IPS-15b (cell line): ENCODE measurements around the gene GABRB1.

Source experiments
- H3K27me3 ChIP-seq: one replicate; pipeline ENCODE4 v1.6.1; 2013; ENCODE audit warnings: low read length; ENCODE audit not compliant: control insufficient read depth, insufficient read depth
- H3K36me3 ChIP-seq: one replicate; pipeline ENCODE4 v1.6.1; 2013; ENCODE audit warnings: low read length; ENCODE audit not compliant: control insufficient read depth, insufficient read depth
- H3K4me1 ChIP-seq: one replicate; pipeline ENCODE4 v1.6.1; 2013; ENCODE audit warnings: mild to moderate bottlenecking, low read length; ENCODE audit not compliant: control insufficient read depth, insufficient read depth
- H3K4me3 ChIP-seq: one replicate; pipeline ENCODE4 v1.5.1; 2013; ENCODE audit warnings: low read depth, low read length
- H3K9ac ChIP-seq: one replicate; pipeline ENCODE4 v1.6.1; 2013; ENCODE audit warnings: low read depth, mild to moderate bottlenecking, low read length
- H3K9me3 ChIP-seq: one replicate; pipeline ENCODE4 v1.6.1; 2013; ENCODE audit warnings: mild to moderate bottlenecking, low read length; ENCODE audit not compliant: control insufficient read depth, insufficient read depth

Gene GABRB1

GRCh38 chr4:47217291-47217690 is 185.9 kb downstream of the GABRB1 start:
- no peaks in the 10 kb centered on the region for H3K4me1 ChIP-seq
- H3K9ac ChIP-seq = no peak overlapping the region
- no peaks in the 10 kb centered on the region for H3K27me3 ChIP-seq
- no peaks in the 10 kb centered on the region for H3K9me3 ChIP-seq
- no peak overlapping the region for H3K4me3 ChIP-seq
- no peaks in the 10 kb centered on the region for H3K36me3 ChIP-seq

GRCh38 chr4:47217884-47218283 is 186.5 kb downstream of the GABRB1 start:
- Histone ChIP-seq H3K4me1 (no peaks in the 10 kb centered on the region), H3K36me3 (no peaks in the 10 kb centered on the region), H3K9ac (no peak overlapping the region), H3K9me3 (no peaks in the 10 kb centered on the region), H3K27me3 (no peaks in the 10 kb centered on the region), H3K4me3 (no peak overlapping the region)

GRCh38 chr4:47218631-47219030 is 187.3 kb downstream of the GABRB1 start:
- H3K4me3 ChIP-seq = no peak overlapping the region
- H3K9ac ChIP-seq = no peak overlapping the region
- H3K27me3 ChIP-seq = no peaks in the 10 kb centered on the region
- H3K36me3 ChIP-seq = no peaks in the 10 kb centered on the region
- no peaks in the 10 kb centered on the region for H3K9me3 ChIP-seq
- H3K4me1 ChIP-seq = no peaks in the 10 kb centered on the region

GRCh38 chr4:47219586-47219985 is 188.2 kb downstream of the GABRB1 start:
- no peaks in the 10 kb centered on the region for H3K9me3 ChIP-seq
- no peaks in the 10 kb centered on the region for H3K36me3 ChIP-seq
- H3K9ac ChIP-seq = no peak overlapping the region
- no peak overlapping the region for H3K4me3 ChIP-seq
- no peaks in the 10 kb centered on the region for H3K4me1 ChIP-seq
- H3K27me3 ChIP-seq = no peaks in the 10 kb centered on the region

GRCh38 chr4:47221721-47222120 is 190.4 kb downstream of the GABRB1 start:
- no peak overlapping the region for H3K4me3 ChIP-seq
- no peaks in the 10 kb centered on the region for H3K27me3 ChIP-seq
- H3K36me3 ChIP-seq = no peaks in the 10 kb centered on the region
- no peak overlapping the region for H3K9ac ChIP-seq
- H3K4me1 ChIP-seq = no peaks in the 10 kb centered on the region
- H3K9me3 ChIP-seq = no peaks in the 10 kb centered on the region

- Histone ChIP-seq H3K9ac (no peak overlapping the region), H3K36me3 (no peaks in the 10 kb centered on the region), H3K27me3 (no peaks in the 10 kb centered on the region), H3K4me3 (no peak overlapping the region), H3K4me1 (no peaks in the 10 kb centered on the region), H3K9me3 (no peaks in the 10 kb centered on the region)
Measured at GRCh38 chr4:47222276-47222675, 190.9 kb downstream of the GABRB1 start.

- no peak overlapping the region for H3K4me3 ChIP-seq
- H3K9ac ChIP-seq = no peak overlapping the region
- H3K36me3 ChIP-seq = no peaks in the 10 kb centered on the region
- H3K9me3 ChIP-seq = no peaks in the 10 kb centered on the region
- no peaks in the 10 kb centered on the region for H3K27me3 ChIP-seq
- H3K4me1 ChIP-seq = no peaks in the 10 kb centered on the region
Measured at GRCh38 chr4:47224361-47224760, 193.0 kb downstream of the GABRB1 start.

- no peak overlapping the region for H3K4me3 ChIP-seq
- no peaks in the 10 kb centered on the region for H3K9me3 ChIP-seq
- H3K4me1 ChIP-seq = no peaks in the 10 kb centered on the region
- no peaks in the 10 kb centered on the region for H3K36me3 ChIP-seq
- H3K27me3 ChIP-seq = no peaks in the 10 kb centered on the region
- no peak overlapping the region for H3K9ac ChIP-seq
Measured at GRCh38 chr4:47235721-47236120, 204.4 kb downstream of the GABRB1 start.

- no peaks in the 10 kb centered on the region for H3K9me3 ChIP-seq
- no peak overlapping the region for H3K9ac ChIP-seq
- H3K4me3 ChIP-seq = no peak overlapping the region
- no peaks in the 10 kb centered on the region for H3K4me1 ChIP-seq
- H3K27me3 ChIP-seq = no peaks in the 10 kb centered on the region
- H3K36me3 ChIP-seq = no peaks in the 10 kb centered on the region
Measured at GRCh38 chr4:47238667-47239066, 207.3 kb downstream of the GABRB1 start.

- H3K9me3 ChIP-seq = no peaks in the 10 kb centered on the region
- H3K4me3 ChIP-seq = no peak overlapping the region
- no peaks in the 10 kb centered on the region for H3K36me3 ChIP-seq
- no peaks in the 10 kb centered on the region for H3K4me1 ChIP-seq
- no peak overlapping the region for H3K9ac ChIP-seq
- no peaks in the 10 kb centered on the region for H3K27me3 ChIP-seq
Measured at GRCh38 chr4:47239649-47240048, 208.3 kb downstream of the GABRB1 start.

- Histone ChIP-seq H3K27me3 (no peaks in the 10 kb centered on the region), H3K9ac (no peak overlapping the region), H3K4me1 (no peaks in the 10 kb centered on the region), H3K9me3 (no peaks in the 10 kb centered on the region), H3K4me3 (no peak overlapping the region), H3K36me3 (no peaks in the 10 kb centered on the region)
Measured at GRCh38 chr4:47251348-47252135, 220.2 kb downstream of the GABRB1 start.

- Histone ChIP-seq H3K9ac (no peak overlapping the region), H3K27me3 (no peaks in the 10 kb centered on the region), H3K4me3 (no peak overlapping the region), H3K4me1 (no peaks in the 10 kb centered on the region), H3K9me3 (no peaks in the 10 kb centered on the region), H3K36me3 (no peaks in the 10 kb centered on the region)
Measured at GRCh38 chr4:47263721-47264120, 232.4 kb downstream of the GABRB1 start.
